NCI-H1092 treated with DMSO at 0.1 percent for 48 hours (cell line): Measurements from ENCODE around the gene WNT10A.

ENCODE experiments used
- DNase-seq: peaks from one replicate; lab custom pipeline; 2025; lab: John Stamatoyannopoulos, UW

Gene WNT10A

GRCh38 chr2:218857371-218858137 lies 23.1 kb upstream of the WNT10A start:
- DNase-seq: no peak

DNA sequence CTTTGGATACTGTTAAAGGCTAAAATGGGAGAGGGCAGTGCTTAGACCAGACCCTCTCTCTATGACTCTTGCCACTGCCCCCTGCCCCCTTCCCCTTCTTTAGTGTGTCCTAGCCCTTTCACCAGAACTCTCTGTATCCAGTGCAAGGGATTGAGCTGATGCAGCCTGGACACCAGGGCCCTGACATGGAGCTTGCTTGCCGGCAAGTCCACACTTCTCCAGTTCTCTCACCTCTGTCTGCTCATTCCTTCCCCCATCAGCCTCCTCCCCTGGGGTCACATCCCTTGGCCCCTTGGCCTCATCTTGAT lies 22.6 kb upstream of the WNT10A start:
- no peak for DNase-seq

- no peak for DNase-seq
Measured at GRCh38 chr2:218858671-218859555, 21.7 kb upstream of the WNT10A start.

DNA sequence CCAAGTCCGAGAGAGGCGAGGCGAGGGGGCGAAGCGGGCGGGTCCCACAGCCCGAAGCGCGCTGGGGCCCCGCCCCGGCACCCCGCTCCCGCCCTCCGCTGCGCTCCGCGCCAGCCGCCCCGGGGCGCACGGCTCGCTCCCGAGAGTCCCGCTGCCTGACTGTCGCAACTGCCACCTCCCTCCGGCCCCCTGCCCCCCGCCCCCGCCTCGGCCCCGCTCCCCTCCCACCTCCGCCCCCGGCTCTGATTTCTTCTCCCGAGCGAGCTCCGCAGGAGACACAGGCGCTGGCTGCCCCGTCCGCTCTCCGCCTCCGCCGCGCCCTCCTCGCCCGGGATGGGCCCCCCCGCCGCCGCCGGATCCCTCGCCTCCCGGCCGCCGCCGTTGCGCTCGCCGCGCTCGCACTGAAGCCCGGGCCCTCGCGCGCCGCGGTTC lies 21.1 kb upstream of the WNT10A start, which contains the start of gene WNT6:
WNT6 (plus strand) TSS at position 250 of the 432 bp plus-strand sequence. CDS start 233 bp downstream, outside the sequence.
- DNase-seq: no peak

DNA sequence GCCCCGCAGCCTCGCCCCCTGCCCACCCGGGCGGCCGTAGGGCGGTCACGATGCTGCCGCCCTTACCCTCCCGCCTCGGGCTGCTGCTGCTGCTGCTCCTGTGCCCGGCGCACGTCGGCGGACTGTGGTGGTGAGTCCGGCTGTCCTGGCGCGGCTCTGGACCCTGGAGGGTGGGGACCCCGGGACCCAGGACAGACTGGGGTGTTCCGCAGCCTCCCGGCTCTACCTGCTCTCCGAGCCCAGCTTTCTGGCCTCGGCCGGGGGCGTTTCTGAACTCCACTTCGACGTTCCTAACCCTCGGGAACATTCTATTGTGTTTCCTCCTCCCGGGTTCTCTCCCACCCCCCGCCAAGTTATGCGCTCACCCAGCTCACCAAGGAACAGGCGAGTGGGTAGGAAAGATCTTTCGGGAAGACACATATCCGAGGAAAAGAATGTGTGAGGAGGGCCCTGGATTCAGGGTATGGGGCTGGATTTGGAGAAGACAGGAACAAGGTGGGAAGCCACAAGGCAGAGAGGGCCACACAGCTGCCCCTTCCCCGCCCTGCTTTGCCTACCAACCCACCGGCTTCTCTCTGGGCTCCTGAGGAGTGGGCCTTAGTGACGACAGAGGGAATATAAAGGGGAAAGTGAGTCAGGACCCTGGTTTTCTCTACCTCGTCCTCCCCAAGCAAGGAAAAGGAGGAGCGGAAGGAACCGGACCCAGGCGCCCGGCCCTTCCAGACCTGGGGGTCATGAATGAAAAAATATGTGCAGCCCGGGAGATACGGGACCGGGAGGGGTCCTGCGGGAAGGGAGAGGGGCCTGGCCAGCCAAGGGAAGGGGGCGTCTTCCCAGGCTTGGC lies 20.4 kb upstream of the WNT10A start:
- DNase-seq: no peak

GRCh38 chr2:218860950-218861381 lies 19.7 kb upstream of the WNT10A start:
- peak; percentile 77 for DNase-seq

DNA sequence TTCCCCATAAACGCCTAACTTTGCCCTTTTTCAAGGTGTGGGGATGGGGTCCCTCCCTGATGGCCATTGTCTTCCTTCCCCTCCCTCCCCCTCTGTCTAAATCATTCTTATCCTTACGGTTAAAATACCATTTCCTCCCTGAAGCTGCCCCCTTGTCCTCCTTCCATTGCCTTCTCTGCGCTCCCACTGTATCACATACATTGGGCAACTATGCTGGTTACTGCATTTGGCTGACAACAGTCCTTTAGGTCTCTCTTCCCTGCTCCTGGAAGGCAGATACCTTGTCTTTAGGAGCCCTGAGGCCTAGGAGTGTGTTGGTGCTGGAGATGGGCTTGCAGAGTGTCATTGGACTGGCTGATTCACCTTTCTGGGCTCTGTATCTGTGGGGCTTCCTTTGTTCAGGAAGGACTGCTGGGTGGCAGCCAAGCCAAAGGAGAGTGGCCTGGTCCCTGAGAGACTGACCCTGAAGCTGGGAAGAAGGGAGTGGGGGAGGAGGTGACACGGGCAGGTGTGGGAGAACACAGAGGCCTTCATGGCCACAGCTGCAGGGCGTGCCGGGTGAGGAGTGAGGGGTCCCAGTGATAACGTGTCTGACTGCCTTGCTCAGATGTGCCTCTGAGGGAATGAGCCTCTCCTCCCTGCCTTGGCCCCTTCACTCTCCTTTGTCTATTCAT lies 18.9 kb upstream of the WNT10A start:
- no peak for DNase-seq

- no peak for DNase-seq
Measured at GRCh38 chr2:218863021-218863520, 17.6 kb upstream of the WNT10A start.

DNA sequence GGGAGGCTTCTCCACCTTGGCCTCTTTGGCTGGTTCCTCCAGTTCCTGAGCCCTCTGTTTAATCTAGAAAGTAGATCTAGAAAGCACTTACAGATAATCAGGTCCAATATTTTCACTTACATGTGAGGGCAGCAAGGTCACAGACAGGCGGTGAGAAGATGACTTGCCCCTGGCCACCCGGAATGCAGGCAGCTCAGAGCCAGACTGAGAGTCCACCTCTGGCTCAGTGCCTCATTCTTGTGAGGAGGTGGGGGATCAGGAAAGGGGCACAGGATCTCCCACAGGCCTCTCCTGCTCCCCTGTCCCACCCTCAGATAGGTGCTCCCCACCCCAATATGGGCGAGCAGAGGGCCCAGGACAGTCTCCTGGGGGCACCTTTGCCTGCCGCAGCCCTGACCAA lies 15.3 kb upstream of the WNT10A start:
- no peak for DNase-seq

DNA sequence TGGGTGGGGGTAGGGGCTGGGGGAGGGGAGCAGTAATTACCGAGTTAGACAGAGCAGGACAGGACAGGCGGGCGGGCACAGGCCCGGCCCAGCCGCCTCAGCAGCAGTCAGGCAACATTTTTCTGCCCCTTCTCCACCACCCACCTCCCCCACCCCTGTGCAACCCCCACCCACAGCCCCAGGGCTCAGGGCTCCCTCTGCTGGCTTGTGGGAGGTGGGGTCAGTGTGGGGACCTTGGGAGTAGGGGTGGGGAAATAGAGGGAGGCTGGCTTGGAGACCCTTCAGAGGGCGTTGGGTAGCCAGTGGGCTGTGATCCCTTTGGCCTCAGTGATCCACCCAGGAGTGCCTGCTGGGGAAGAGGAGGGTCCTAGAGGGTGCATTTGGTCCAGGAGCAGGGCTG lies 14.7 kb upstream of the WNT10A start:
- DNase-seq: no peak

DNA sequence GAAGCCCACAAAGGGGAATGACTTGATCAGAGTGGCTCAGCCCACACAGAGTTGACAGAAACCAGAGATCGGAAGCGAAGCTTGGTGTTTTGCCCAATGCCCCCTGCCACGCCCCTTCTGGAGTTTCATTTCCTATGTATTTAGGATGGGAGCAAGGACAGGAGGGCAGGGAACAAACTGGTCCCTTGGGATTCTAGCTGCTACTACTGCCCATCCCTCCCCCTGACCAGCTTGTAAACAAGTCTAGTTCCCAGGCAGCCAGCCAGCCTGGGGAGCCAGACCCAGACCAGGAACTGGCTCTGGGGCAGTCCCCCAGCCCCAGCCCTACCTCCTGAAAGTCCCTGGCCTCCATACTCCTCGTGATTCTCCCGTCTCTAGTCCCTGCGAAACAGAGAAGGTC lies 12.8 kb upstream of the WNT10A start:
- DNase-seq: no peak

GRCh38 chr2:218869064-218869463 lies 11.6 kb upstream of the WNT10A start:
- DNase-seq: no peak

DNA sequence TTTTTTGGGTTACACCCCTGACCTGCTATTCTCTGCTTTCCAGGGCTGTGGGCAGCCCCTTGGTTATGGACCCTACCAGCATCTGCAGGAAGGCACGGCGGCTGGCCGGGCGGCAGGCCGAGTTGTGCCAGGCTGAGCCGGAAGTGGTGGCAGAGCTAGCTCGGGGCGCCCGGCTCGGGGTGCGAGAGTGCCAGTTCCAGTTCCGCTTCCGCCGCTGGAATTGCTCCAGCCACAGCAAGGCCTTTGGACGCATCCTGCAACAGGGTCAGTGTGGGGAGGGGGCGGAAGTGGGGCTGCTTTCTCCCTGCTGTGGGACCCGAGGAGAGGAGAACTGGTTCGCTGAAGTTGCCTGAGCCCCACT lies 9.7 kb upstream of the WNT10A start:
- no peak for DNase-seq

- DNase-seq: no peak
Measured at GRCh38 chr2:218871345-218872302, 9.0 kb upstream of the WNT10A start.

GRCh38 chr2:218872645-218873358 lies 7.8 kb upstream of the WNT10A start:
- no peak for DNase-seq

GRCh38 chr2:218873359-218874194 lies 7.1 kb upstream of the WNT10A start:
- DNase-seq: no peak

DNA sequence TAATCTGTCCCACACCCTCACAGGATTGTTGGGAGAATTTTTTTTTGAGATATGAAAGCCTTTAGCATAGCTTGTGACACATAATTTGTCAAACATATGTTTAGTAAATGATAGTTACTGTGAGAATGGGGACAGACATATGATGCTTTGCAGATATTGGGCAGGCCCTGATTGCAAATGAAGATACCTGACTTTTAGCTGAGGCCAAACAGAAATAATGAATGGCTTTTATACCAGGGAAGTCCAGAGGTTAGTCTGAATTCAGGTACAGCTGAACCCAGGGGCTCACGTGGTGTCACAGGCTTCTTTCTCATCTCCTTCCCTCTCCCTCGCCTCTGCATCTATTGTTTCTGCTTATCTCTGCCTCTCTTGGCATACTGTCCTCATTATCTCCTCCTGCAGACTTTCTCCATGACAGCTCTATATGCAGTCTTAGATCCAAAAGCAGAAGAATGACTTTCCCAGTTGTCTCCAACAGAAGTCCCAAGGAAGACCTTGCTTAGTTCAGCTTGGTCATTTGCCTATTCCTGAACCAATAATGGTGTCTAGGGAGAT lies 4.9 kb upstream of the WNT10A start:
- no peak for DNase-seq

- DNase-seq: peak; percentile 50
Measured at GRCh38 chr2:218876562-218877219, 4.0 kb upstream of the WNT10A start.
